Pancreas (tissue), 10 donors: ENCODE data around the gene ARHGAP23. TPM values are rescaled to one million over a fixed set of nuclear protein-coding genes. Genes with fewer than 3 reads are reported as not detected.
"Not testable (repeated sequence)": the region's sequence is repeated elsewhere in the genome, so short reads cannot be mapped to it uniquely, and the experiment has no call there.

Experiments used
- ATAC-seq, 4 donors: fragments of 200-7000 bp; cut with Tn5 transposase; one replicate each; pipeline versions ENCODE4 v1.8.0 to v1.9.1; 2020; ENCODE audit warnings: mild to moderate bottlenecking in 4 of 4, moderate library complexity in 4 of 4
- DNase-seq, 6 donors: peaks; one replicate each; pipeline ENCODE4 v3.0.0-alpha.2; 2020
- FAIRE-seq: peaks from 2 replicates; lab custom pipeline; 2012; peaks lifted over from hg19 to GRCh38; lab: Jason Lieb, UNC
- H3K27ac ChIP-seq, 4 donors: fragments of 200-600 bp; sonication (generic); 1 replicate in 3 of 4; 2 replicates in 1 of 4; pipeline versions ENCODE4 v1.5.0 to v1.8.0; 2020
- H3K27me3 ChIP-seq, 4 donors: fragments of 200-600 bp; one replicate each; pipeline ENCODE4 v1.8.0; 2021
- H3K36me3 ChIP-seq, 3 donors: fragments of 200-600 bp; sonication (generic) in 1 of 3; one replicate each; pipeline versions ENCODE4 v1.5.0 to v1.8.0; 2020 to 2021
- H3K4me1 ChIP-seq, 3 donors: fragments of 200-600 bp; one replicate each; pipeline ENCODE4 v1.8.0; 2021
- H3K4me3 ChIP-seq, 4 donors: fragments of 200-600 bp; sonication (generic) in 2 of 4; one replicate each; pipeline versions ENCODE4 v1.5.0 to v1.8.0; 2020 to 2021
- H3K9me3 ChIP-seq, 4 donors: fragments of 200-600 bp; one replicate each; pipeline ENCODE4 v1.8.0; 2021
- CTCF ChIP-seq, 4 donors: fragments of 200-600 bp; sonication (generic) in 3 of 4; IDR thresholded peaks; one replicate each; pipeline versions ENCODE4 v1.5.0 to v1.8.0; 2021; ENCODE audit warnings: antibody characterized with exemption in 4 of 4
- WGBS, 2 donors: extraction: QIAGEN DNeasy Blood & Tissue Kit; methylation state at CpG; one replicate each; pipeline ENCODE4 v1.1.7; 2013; 5-methylcytosine and 5-hydroxymethylcytosine counted together
- intact Hi-C, 3 donors: fragments of 100-400 bp; cut with DNase I; formaldehyde crosslinking; loops; one replicate each; pipeline versions ENCODE4 v1.11.1 to v1.14.2; 2022
- polyA plus RNA-seq, 2 donors: library from polyadenylated mRNA; stranded (reverse); fragments of 200-250 nt; gene quantifications; one replicate each; pipeline ENCODE4 v1.2.3, GENCODE V29; 2013
- total RNA-seq, 6 donors: library from RNA; stranded (reverse); fragmentation: NEBNext Ultra II Directional in 4 of 6; extraction: Animal tissue kit (Norgen Biotek cat#: 25700) in 4 of 6; gene quantifications; one replicate each; pipeline versions ENCODE4 v1.2.1 to v1.2.4, GENCODE V29; 2021 to 2023
- donor health status: healthy with polysubstance abuse.
- donor health status: DM: no; HTN: no; CAD: no; lungs with moderate emphysema.
- donor health status: DM: no; HTN: no; CAD: no.
- donor health status: control.
- donor health status: control.
- donor health status: Bipolar disorder and iron deficiency.
- donor health status: DM: yes; HTN: yes; CAD: no.
- donor health status: DM: no; HTN: no; CAD: no.
- donor health status: DM: no; HTN: no; CAD: no.
- donor health status: DM: yes; HTN: yes; CAD: no.

The ARHGAP23 gene
- total and polyA plus RNA-seq, 8 donors: 2.5 to 7.1 (median 3.9) TPM

GRCh38 chr17:38484242-38485145 is 56.2 kb downstream of the ARHGAP23 start:
- peak; percentile 84 to 96 (median 92) for ATAC-seq
- intact Hi-C loops, H3K27me3 ChIP-seq, H3K4me1 ChIP-seq, H3K4me3 ChIP-seq, FAIRE-seq, H3K27ac ChIP-seq, H3K36me3 ChIP-seq, H3K9me3 ChIP-seq: not testable (repeated sequence)
- peak; percentile 56 to 78 (median 68) for TF ChIP-seq CTCF (IDR thresholded peaks at IDR 0.05)
- 50 to 51% methylated on average over 20 to 21 of the region's 21 CpGs for WGBS, 2 donors
- peak in 5 of 6 donors; percentile 41 to 81 (median 67) for DNase-seq

GRCh38 chr17:38485146-38485468 is 56.8 kb downstream of the ARHGAP23 start:
- intact Hi-C loops: no loop called here
- WGBS, 2 donors: 26 to 37% methylated on average over 2 of the region's 2 CpGs
- FAIRE-seq: no peak

GRCh38 chr17:38485681-38486298 is 57.5 kb downstream of the ARHGAP23 start:
- H3K27me3 ChIP-seq, intact Hi-C loops, H3K27ac ChIP-seq, H3K36me3 ChIP-seq, ATAC-seq, FAIRE-seq, DNase-seq, H3K4me1 ChIP-seq, H3K4me3 ChIP-seq, H3K9me3 ChIP-seq: not testable (repeated sequence)
- 74 to 82% methylated on average over 11 to 13 of the region's 13 CpGs for WGBS, 2 donors

More at GRCh38 chr17:38485146-38485468, 56.8 kb downstream of the ARHGAP23 start:
- Histone ChIP-seq H3K4me3 (no peak overlapping the region), H3K27ac (no peak overlapping the region), H3K27me3 (no peaks in the 10 kb centered on the region), H3K9me3 (no peaks in the 10 kb centered on the region), H3K36me3 (no peaks in the 10 kb centered on the region), H3K4me1 (no peaks in the 10 kb centered on the region)
- ATAC-seq: no peak
- DNase-seq: no peak
- TF ChIP-seq CTCF (IDR thresholded peaks at IDR 0.05): no peak

- not testable (repeated sequence) for H3K9me3 ChIP-seq, ATAC-seq, H3K4me1 ChIP-seq, H3K36me3 ChIP-seq, H3K27me3 ChIP-seq, H3K4me3 ChIP-seq, H3K27ac ChIP-seq, FAIRE-seq
- 70 to 83% methylated on average over 17 of the region's 17 CpGs for WGBS, 2 donors
- intact Hi-C loops: loop anchor here in 2 of 3 donors (5.0 to 10.0 kb wide), 2 partner anchors 173 to 175 kb away; no protein-coding TSS in a partner anchor
- peak in 1 of 6 donors; percentile 47 for DNase-seq
Observed at GRCh38 chr17:38489774-38490173, 61.5 kb downstream of the ARHGAP23 start.

GRCh38 chr17:38491346-38492066 is 63.2 kb downstream of the ARHGAP23 start:
- intact Hi-C loops: loop anchor here in 2 of 3 donors (5.0 to 10.0 kb wide), 2 partner anchors 171 to 173 kb away; no protein-coding TSS in a partner anchor
- H3K36me3 ChIP-seq, H3K9me3 ChIP-seq, H3K27me3 ChIP-seq, H3K4me3 ChIP-seq, ATAC-seq, FAIRE-seq, H3K27ac ChIP-seq, DNase-seq, H3K4me1 ChIP-seq: not testable (repeated sequence)
- 69 to 85% methylated on average over 19 of the region's 19 CpGs for WGBS, 2 donors
